BJ (cell line): ENCODE measurements around the gene SMPDL3B. TPM values are rescaled to one million over a fixed set of nuclear protein-coding genes. Genes with fewer than 3 reads are reported as not detected.

Experiments used
- CTCF ChIA-PET: fragments of 350-600 bp; formaldehyde crosslinking; extraction: SDS; loops from one replicate; lab custom pipeline; 2021; ENCODE audit warnings: antibody characterized with exemption, inconsistent platforms; lab: Yijun Ruan, JAX
- POLR2A ChIA-PET: fragments of 300-600 bp; sonication (Branson Sonifier 250); formaldehyde crosslinking; extraction: SDS; loops from one replicate; lab custom pipeline; 2021; ENCODE audit warnings: antibody characterized with exemption; lab: Charles Lee
- DNase-seq: peaks from one replicate; pipeline ENCODE4 v3.0.0-alpha.2; 2011; ENCODE audit warnings: low read depth
- H3K27me3 ChIP-seq: 2 replicates; pipeline ENCODE4 v1.6.0; 2011; ENCODE audit warnings: low read length; ENCODE audit not compliant: control insufficient read depth, insufficient read depth
- H3K36me3 ChIP-seq: 2 replicates; pipeline ENCODE4 v1.5.1; 2011; ENCODE audit warnings: low read length; ENCODE audit not compliant: control insufficient read depth, insufficient read depth
- H3K4me3 ChIP-seq: 2 replicates; pipeline ENCODE4 v1.5.1; 2011; ENCODE audit warnings: low read depth, mild to moderate bottlenecking, control low read depth, low read length
- polyA plus RNA-seq: library from polyadenylated mRNA; depleted of rRNA; stranded (reverse); fragments of >200 nt; gene quantifications from 2 replicates; pipeline ENCODE4 v1.2.3, GENCODE V29; 2011
- TF ChIP-seq, protein P1 (sequence below): IDR thresholded peaks from 2 replicates; pipeline ENCODE4 v1.5.1; 2011; ENCODE audit warnings: low read depth, mild to moderate bottlenecking, control low read depth, inconsistent platforms, low read length, moderate library complexity; ENCODE audit not compliant: insufficient read depth

Gene SMPDL3B
- polyA plus RNA-seq, 1 experiment = 0.34 TPM

DNA sequence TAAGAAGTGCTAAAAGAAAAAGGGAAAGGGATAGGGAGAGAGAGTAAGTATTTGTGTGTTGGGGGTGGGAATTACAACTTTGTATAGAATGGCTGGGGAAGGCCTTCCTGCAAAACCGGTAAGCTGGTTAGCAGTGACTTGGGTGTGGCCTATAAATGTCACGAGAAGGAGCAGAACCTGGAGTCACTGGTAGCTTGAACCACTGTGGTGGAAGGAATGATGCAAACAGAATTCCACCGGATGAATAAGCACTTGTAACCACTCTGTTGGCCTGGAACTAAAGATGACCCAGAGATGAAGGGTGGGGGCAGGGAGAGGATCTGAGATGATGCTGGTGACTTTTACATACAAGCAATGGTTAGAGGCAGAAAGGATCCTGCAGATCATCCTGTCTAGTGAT is 33.9 kb downstream of the SMPDL3B start:
- peak; percentile 92 for DNase-seq
- no peaks in the 10 kb centered on the region for H3K27me3 ChIP-seq
- ChIA-PET CTCF (interaction anchor here (1.0 to 1.3 kb wide), 3 partner anchors 10 to 111 kb away, joined by 3 to 5 read pairs (median 3); no protein-coding TSS in a partner anchor), POLR2A (interaction anchor here (0.6 kb wide), 1 partner anchor 105 kb away, joined by 10 read pairs; no protein-coding TSS in a partner anchor)
- no peak overlapping the region for H3K4me3 ChIP-seq
- TF ChIP-seq, protein P1, sequence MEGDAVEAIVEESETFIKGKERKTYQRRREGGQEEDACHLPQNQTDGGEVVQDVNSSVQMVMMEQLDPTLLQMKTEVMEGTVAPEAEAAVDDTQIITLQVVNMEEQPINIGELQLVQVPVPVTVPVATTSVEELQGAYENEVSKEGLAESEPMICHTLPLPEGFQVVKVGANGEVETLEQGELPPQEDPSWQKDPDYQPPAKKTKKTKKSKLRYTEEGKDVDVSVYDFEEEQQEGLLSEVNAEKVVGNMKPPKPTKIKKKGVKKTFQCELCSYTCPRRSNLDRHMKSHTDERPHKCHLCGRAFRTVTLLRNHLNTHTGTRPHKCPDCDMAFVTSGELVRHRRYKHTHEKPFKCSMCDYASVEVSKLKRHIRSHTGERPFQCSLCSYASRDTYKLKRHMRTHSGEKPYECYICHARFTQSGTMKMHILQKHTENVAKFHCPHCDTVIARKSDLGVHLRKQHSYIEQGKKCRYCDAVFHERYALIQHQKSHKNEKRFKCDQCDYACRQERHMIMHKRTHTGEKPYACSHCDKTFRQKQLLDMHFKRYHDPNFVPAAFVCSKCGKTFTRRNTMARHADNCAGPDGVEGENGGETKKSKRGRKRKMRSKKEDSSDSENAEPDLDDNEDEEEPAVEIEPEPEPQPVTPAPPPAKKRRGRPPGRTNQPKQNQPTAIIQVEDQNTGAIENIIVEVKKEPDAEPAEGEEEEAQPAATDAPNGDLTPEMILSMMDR = no peak
- peaks cover 7% of the 10 kb centered on the region for H3K36me3 ChIP-seq

DNA sequence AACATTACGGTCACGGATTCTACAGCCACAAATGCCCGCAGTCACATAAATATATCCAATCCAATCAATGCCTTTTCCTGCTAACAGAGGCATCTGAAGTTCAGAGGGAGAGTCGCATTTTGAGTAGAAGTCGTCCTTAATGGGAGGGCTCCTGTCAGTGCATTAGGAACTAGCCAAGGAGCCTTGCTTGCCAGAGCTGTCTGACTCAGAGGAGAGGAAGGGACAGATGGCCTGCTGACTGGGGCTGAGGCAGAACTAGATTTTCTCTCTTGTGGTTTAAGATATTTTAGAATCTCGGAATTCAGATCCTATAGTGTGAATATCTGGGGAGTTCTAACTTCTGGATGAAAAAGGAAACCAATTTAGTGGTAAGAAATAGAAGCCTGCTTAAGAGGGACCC is 35.6 kb downstream of the SMPDL3B start:
- no peaks in the 10 kb centered on the region for H3K27me3 ChIP-seq
- CTCF ChIA-PET = interaction anchor here (1.2 to 3.2 kb wide), 4 partner anchors 8 to 113 kb away, joined by 3 to 13 read pairs (median 9); partner anchors contain the start of gene XKR8
- TF ChIP-seq, protein P1 = no peak
- H3K4me3 ChIP-seq = no peak overlapping the region
- POLR2A ChIA-PET = no interaction called here
- peaks cover 5% of the 10 kb centered on the region for H3K36me3 ChIP-seq
- peak; percentile 50 for DNase-seq

GRCh38 chr1:27971674-27972073 is 36.9 kb downstream of the SMPDL3B start:
- ChIA-PET CTCF (interaction anchor here (0.6 to 3.2 kb wide), 7 partner anchors 9 to 114 kb away, joined by 3 to 13 read pairs (median 4); no protein-coding TSS in a partner anchor), POLR2A (no interaction called here)
- Histone ChIP-seq H3K36me3 (peaks cover 4% of the 10 kb centered on the region), H3K4me3 (no peak overlapping the region), H3K27me3 (no peaks in the 10 kb centered on the region)
- TF ChIP-seq, protein P1 = no peak
- DNase-seq = no peak

- POLR2A ChIA-PET = no interaction called here
- CTCF ChIA-PET = interaction anchor here (0.6 to 3.2 kb wide), 8 partner anchors 8 to 115 kb away, joined by 3 to 13 read pairs (median 4); no protein-coding TSS in a partner anchor
- no peaks in the 10 kb centered on the region for H3K27me3 ChIP-seq
- H3K4me3 ChIP-seq = no peak overlapping the region
- DNase-seq = no peak
- TF ChIP-seq, protein P1 = no peak
- H3K36me3 ChIP-seq = no peaks in the 10 kb centered on the region; the same call in 1 of the 2 replicates
These were observed 37.3 kb downstream of the SMPDL3B start for GRCh38 chr1:27972141-27972540.

- Histone ChIP-seq H3K4me3 (no peak overlapping the region), H3K36me3 (no peaks in the 10 kb centered on the region), H3K27me3 (no peaks in the 10 kb centered on the region)
- ChIA-PET POLR2A (no interaction called here), CTCF (interaction anchor here (0.7 to 2.7 kb wide), 3 partner anchors 14 to 34 kb away, joined by 3 to 9 read pairs (median 6); no protein-coding TSS in a partner anchor)
- TF ChIP-seq, protein P1 = no peak
- DNase-seq = no peak
These were observed 39.1 kb downstream of the SMPDL3B start for GRCh38 chr1:27973771-27974416.
